Neutrophil (primary cell): ENCODE data around the gene MAPK11.

ENCODE experiments used
- H3K27ac ChIP-seq: fragments of 200-600 bp; sonication (generic); 2 replicates; pipeline ENCODE4 v1.5.1; 2016; ENCODE audit warnings: mild to moderate bottlenecking, moderate library complexity
- H3K27me3 ChIP-seq: fragments of 200-600 bp; sonication (generic); 2 replicates; pipeline ENCODE4 v1.6.0; 2016; ENCODE audit warnings: mild to moderate bottlenecking
- H3K36me3 ChIP-seq: fragments of 200-600 bp; sonication (generic); 2 replicates; pipeline ENCODE4 v1.5.1; 2017
- H3K4me1 ChIP-seq, 2 experiments: fragments of 200-600 bp in 1 of 2; sonication (generic) in 1 of 2; 1 replicate in 1 of 2; 2 replicates in 1 of 2; pipeline versions ENCODE4 v1.5.1 to v1.6.1; 2013 to 2016; ENCODE audit warnings: low read depth in 1 of 2, low read length in 1 of 2, mild to moderate bottlenecking in 1 of 2, moderate library complexity in 1 of 2; ENCODE audit not compliant: control insufficient read depth in 1 of 2, insufficient read depth in 1 of 2
- H3K4me3 ChIP-seq, 2 experiments: fragments of 200-600 bp in 1 of 2; sonication (generic) in 1 of 2; 1 replicate in 1 of 2; 2 replicates in 1 of 2; pipeline ENCODE4 v1.5.1; 2013 to 2016; ENCODE audit warnings: low read depth in 1 of 2, low read length in 1 of 2, mild to moderate bottlenecking in 1 of 2, moderate library complexity in 1 of 2
- H3K9me3 ChIP-seq: fragments of 200-600 bp; sonication (generic); 2 replicates; pipeline ENCODE4 v1.5.1; 2016
- TF ChIP-seq, protein P1 (sequence below): fragments of 200-600 bp; sonication (generic); IDR thresholded peaks from 2 replicates; pipeline ENCODE4 v1.5.1; 2016; ENCODE audit warnings: antibody characterized with exemption

MAPK11 gene

DNA sequence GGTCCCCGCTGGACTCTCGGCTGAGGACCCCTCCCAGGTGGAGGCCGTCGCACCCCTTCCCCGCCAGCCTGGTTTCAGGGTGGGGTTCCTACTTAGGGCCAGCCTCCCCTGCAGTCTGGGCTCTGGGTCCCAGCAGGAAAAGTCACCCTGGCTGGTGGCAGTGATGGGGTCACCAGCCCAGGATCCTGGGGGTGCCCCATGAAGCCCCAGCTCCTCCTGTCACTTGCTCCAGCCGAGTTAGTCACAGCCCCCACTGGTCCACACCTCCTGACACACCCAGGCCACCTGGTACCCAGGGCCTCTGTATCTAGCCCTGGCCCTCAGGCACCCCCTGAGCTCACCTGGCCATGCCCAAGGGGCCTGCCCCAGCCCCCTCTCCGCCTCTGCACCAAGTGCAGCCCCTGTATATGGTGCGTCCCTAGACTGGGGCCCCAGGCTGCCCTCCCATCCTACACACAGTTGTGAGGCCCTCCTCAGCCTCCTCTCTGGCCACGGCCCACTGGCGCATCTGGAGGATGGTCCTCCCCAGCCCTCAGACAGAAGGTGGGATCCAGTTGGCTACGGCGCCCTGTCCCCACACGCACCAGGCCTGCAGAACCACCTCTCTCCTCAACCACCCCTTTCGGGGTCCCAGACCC, 30.6 kb upstream of the MAPK11 start:
- Histone ChIP-seq H3K4me3 (no peak overlapping the region), H3K9me3 (no peaks in the 10 kb centered on the region), H3K4me1 (peaks cover 0 to 10% of the 10 kb centered on the region in 2 experiments), H3K27me3 (peaks cover 93% of the 10 kb centered on the region), H3K27ac (no peak overlapping the region), H3K36me3 (no peaks in the 10 kb centered on the region)
- TF ChIP-seq, protein P1, sequence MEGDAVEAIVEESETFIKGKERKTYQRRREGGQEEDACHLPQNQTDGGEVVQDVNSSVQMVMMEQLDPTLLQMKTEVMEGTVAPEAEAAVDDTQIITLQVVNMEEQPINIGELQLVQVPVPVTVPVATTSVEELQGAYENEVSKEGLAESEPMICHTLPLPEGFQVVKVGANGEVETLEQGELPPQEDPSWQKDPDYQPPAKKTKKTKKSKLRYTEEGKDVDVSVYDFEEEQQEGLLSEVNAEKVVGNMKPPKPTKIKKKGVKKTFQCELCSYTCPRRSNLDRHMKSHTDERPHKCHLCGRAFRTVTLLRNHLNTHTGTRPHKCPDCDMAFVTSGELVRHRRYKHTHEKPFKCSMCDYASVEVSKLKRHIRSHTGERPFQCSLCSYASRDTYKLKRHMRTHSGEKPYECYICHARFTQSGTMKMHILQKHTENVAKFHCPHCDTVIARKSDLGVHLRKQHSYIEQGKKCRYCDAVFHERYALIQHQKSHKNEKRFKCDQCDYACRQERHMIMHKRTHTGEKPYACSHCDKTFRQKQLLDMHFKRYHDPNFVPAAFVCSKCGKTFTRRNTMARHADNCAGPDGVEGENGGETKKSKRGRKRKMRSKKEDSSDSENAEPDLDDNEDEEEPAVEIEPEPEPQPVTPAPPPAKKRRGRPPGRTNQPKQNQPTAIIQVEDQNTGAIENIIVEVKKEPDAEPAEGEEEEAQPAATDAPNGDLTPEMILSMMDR: no peak

DNA sequence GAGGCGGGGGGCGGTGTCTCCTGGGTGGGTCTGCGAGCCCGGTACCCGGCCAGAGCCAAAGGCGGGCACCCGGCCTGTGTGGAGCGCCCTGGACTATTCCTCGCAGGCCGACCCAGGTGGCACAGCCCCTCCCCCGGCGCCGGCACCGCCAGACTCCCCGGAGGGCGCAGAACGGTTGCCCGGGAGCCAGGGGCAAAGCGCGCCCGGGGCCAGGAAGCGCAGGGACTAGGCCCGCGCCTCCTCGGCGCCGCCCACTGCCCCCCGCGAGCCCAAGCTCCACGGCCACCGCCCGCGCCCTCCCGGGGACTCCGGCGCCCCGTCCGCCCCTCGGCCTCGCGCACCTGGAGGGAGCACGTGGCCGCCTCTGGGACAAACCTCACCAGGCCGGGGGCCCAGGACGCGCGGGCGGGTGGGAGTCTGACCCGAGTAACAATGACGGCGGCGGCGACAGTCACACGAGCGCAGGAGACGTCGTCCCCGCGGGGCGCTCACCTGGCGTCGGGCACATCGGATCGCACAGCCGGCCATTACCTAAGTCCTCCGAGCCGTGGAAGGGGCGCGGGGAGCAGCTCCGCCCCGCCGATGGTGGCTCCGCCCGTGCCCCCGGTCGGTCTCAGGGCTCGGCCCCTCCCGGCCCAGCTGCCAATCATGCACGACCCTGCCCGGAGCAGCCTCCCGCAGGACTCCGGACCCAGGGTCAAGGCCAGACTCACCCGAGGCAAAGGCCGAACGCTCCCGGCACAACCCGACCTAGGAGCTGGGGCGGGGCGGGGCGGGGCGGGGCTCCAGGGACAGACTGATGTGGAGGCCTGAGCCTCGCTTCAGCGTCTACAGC, 29.8 kb upstream of the MAPK11 start:
- H3K27ac ChIP-seq: no peak overlapping the region
- peaks cover 91% of the 10 kb centered on the region for H3K27me3 ChIP-seq
- no peaks in the 10 kb centered on the region for H3K36me3 ChIP-seq
- no peaks in the 10 kb centered on the region for H3K9me3 ChIP-seq
- H3K4me1 ChIP-seq: peaks cover 0 to 10% of the 10 kb centered on the region in 2 experiments
- TF ChIP-seq, protein P1: no peak
- H3K4me3 ChIP-seq: no peak overlapping the region

DNA sequence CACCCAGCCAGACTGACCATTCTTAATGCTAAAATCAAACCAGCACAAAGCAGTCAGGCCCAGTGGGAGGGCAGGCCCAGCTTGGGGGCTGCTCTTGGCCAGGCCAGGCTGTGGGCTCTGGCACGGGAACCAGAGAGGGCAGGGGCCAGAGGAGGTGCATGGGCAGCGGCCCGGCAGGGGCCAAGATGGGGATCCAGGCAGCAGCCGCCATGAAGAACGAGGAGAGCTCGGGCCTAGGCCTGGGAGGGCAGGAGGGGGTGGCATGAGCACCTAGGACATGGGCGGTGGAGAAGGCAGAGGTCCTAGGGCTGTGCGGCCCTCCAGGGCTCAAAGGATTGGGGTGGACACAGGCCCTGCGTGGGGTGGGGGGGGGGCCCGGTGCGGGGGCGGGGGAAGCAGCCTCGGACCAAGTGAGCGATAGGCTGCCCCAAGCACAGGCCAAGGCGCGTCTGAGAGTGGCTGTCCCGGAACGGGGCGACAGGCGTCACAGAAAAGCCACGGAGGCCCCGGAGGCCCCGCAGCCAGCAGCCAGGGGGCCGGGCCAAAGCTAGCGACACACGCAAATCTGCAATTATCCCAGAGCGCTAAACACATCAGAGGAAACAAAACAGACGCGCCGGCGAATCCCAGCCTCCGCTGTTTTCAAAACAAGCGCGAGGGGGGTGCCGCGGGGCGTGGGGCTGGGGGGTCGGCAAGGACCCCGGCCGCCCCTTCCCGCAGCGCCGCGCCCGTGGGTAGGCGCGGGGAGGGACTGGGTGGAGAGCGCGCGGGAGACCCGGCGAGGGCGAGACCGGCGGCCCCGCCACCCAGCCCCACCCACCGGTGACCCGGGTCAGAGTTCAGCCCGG, 29.0 kb upstream of the MAPK11 start:
- H3K36me3 ChIP-seq: no peaks in the 10 kb centered on the region
- no peak overlapping the region for H3K27ac ChIP-seq

DNA sequence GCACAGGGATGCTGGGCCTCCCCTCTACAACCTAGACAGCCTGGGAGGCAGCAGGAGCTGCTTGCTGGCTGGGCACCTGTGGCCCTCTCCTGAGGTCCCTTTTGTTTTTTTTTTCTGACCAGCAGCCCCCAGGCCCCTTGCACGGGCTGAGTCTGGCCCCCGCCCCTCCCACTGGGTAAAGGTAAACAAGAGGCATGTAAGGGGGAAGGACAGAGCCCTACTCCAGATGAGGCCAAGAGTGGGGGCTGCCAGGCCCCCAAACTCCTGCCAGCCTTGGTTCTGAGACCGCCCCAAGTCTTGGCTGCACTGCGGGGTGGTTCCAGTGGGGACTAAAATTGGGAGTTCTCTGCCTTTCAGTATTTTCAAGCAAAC, 28.1 kb upstream of the MAPK11 start:
- no peaks in the 10 kb centered on the region for H3K9me3 ChIP-seq
- peaks cover 0 to 10% of the 10 kb centered on the region in 2 experiments for H3K4me1 ChIP-seq
- TF ChIP-seq, protein P1: no peak
- H3K36me3 ChIP-seq: no peaks in the 10 kb centered on the region
- H3K27ac ChIP-seq: no peak overlapping the region
- peaks cover 90% of the 10 kb centered on the region for H3K27me3 ChIP-seq
- no peak overlapping the region for H3K4me3 ChIP-seq

More for the DNA sequence above, 29.0 kb upstream of the MAPK11 start:
- H3K27me3 ChIP-seq: peaks cover 90% of the 10 kb centered on the region
- TF ChIP-seq, protein P1: no peak
- peaks cover 0 to 10% of the 10 kb centered on the region in 2 experiments for H3K4me1 ChIP-seq
- no peaks in the 10 kb centered on the region for H3K9me3 ChIP-seq
- H3K4me3 ChIP-seq: no peak overlapping the region

DNA sequence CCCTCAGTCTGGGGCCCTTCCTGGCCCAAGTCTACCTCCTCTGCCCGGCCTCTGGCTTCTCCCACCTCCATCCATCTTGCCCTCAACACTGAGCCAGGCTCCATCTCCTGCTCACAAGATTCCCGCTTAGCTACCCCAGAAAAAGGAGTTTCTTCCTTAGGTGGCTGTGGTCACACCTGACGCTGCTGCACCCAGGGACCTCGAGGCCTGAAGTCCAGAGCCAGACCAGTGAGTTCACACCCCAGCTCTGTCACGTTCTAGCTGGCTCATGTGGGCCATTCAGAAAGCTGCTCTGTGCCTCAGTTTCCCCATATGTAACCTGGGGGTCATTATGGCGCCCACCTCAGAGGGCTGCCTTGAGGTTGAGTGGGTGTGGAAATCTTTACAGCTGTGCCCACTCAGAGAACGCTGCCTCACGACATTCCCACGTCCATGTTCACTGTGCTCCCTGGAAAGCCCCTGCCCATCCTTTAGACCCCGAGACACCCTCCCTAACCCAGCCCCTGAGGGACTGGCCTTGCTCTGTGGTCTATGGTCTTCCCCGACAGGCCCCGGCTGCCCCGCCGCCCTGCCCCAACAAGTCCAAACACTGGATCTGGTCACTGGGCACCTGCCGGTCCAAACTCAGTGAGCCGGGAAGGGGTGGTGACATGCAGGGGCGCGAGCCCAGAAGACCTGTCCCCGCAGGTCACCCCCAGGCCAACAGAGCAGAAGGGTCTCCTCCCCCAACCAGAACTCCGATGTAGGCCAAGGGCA, 27.5 kb upstream of the MAPK11 start:
- Histone ChIP-seq H3K27ac (no peak overlapping the region), H3K36me3 (no peaks in the 10 kb centered on the region), H3K27me3 (peaks cover 90% of the 10 kb centered on the region), H3K4me3 (no peak overlapping the region), H3K4me1 (peaks cover 0 to 10% of the 10 kb centered on the region in 2 experiments), H3K9me3 (no peaks in the 10 kb centered on the region)
- TF ChIP-seq, protein P1: no peak
